B cell (primary cell): ENCODE results near the gene ASB15.

Experiments
- CTCF ChIP-seq: fragments of 200-600 bp; IDR thresholded peaks from one replicate; pipeline ENCODE4 v1.8.0; 2022; ENCODE audit warnings: antibody characterized with exemption, mild to moderate bottlenecking
- EZH2 ChIP-seq: IDR thresholded peaks from 2 replicates; pipeline ENCODE4 v1.6.1; 2012; ENCODE audit warnings: borderline replicate concordance, low read depth, mild to moderate bottlenecking, moderate library complexity, low read length; ENCODE audit not compliant: insufficient read depth, poor library complexity, severe bottlenecking

- no peak for TF ChIP-seq CTCF
- TF ChIP-seq EZH2, result no peak
These were observed 6.8 kb upstream of the ASB15 start for GRCh38 chr7:123594813-123595241.
